ENCODE measurements around the gene DYSF.
A peak's percentile ranks its signal among the peaks of the same experiment; 100 is the strongest.

DYSF gene

DNA sequence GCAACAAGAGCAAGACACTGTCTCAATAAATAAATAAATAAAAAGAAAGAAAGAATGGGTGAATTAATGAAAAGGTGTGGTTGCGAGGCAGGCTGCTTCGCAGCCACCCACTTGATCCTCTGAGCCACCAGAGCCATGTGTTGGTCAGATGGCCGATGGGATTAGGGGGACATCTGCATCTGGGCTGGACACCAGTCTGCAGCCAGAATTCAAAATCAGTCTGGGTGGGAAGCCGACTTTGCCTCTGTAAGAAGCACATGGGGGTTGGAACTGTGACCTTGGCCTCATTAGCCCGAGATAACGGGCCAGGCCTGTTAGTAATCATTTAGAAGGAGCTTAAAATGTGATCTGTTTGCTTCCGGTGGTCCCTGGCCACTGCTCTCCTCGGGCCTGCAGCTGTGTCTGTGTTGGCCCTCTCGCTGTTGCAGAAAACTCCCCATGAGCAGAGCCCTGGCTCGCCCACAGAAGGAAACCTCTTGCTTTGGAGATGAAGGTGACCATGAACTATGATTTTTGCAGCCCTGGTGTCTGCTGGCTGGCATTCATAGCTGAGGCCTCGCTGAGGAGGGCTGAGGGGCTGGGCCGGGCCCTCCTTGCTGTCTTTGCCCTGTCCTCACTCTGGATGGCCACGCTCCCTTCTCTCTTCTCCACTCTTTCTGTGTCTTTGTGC is 94.4 kb downstream of the DYSF start:
- H3K36me3 ChIP-seq (ENCODE audit: control insufficient read depth in 4 of 4, insufficient read depth in 4 of 4, low read length in 3 of 4) = no peaks in the 10 kb centered on the region
- CTCF ChIA-PET = interaction anchor here (0.6 to 5.1 kb wide), 15 partner anchors 9 to 1197 kb away, joined by 3 to 52 read pairs (median 3); no protein-coding TSS in a partner anchor
- POLR2A ChIA-PET = no interaction called here

DNA sequence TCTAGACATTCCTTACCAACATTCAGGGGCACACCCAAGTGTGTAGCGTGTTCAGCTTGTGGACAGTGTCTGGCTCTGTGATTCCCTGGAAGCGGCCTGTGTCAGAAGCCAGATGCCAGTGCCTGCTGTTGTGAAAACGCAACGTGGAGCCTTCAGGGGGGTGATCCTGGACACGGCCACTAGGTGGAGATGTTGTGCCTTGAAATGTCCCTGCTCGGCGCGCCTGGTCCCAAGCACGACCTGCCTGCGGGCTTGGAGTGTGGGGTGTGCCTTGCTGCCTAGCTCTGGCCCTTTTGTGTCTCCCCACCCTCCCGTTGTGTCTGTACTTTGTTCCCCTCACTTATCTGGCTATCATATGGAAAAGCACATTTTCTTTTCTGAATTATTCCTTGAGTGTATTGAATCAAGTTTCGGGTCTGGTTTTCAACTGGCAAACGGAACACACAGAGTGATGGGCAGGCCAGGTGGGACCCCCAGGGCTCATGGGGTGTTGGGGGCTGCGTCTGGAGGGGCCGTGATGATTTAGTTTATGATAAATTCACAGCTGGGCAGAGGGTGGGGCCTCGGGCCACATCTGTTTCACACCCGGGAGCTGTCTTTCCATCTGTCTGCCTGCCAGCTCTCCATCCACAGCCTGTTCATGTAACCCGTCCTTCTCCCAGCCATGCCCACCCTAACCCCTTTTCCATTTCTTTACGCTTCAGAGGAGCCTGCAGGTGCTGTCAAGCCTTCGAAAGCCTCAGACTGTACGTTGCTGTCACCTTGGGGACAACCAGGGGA is 95.5 kb downstream of the DYSF start:
- WGBS (ENCODE audit: insufficient coverage) = 68% methylated on average over 16 of the region's 21 CpGs

More for the DNA sequence above, 94.4 kb downstream of the DYSF start:
- WGBS (ENCODE audit: insufficient coverage) = 93% methylated on average over 10 of the region's 13 CpGs
- Histone ChIP-seq H3K27ac (ENCODE audit: insufficient read depth in 1 of 2, low read depth in 1 of 2, low read length in 2 of 2, poor library complexity in 1 of 2, severe bottlenecking in 2 of 2) (no peak overlapping the region), H3K4me1 (ENCODE audit: control extremely low read depth in 1 of 4, control insufficient read depth in 4 of 4, insufficient read depth in 4 of 4, low read length in 3 of 4) (peaks cover 0 to 5% (median 4%) of the 10 kb centered on the region in 4 experiments), H3K9me3 (ENCODE audit: control extremely low read depth in 1 of 5, control insufficient read depth in 4 of 5, insufficient read depth in 2 of 5, low read depth in 1 of 5, low read length in 4 of 5) (no peaks in the 10 kb centered on the region), H3K27me3 (replicated peaks in 2 of 5; ENCODE audit: control insufficient read depth in 4 of 5, insufficient read depth in 5 of 5, low read length in 4 of 5) (peaks cover 0 to 9% (median 0%) of the 10 kb centered on the region in 5 experiments), H3K4me3 (ENCODE audit: control insufficient read depth in 1 of 7, extremely low read depth in 1 of 7, insufficient read depth in 4 of 7, low read depth in 2 of 7, low read length in 6 of 7) (no peak overlapping the region)
- no peak for DNase-seq

GRCh38 chr2:71550801-71551630 is 97.7 kb downstream of the DYSF start:
- no peak for DNase-seq
- H3K9me3 ChIP-seq (ENCODE audit: control extremely low read depth in 1 of 5, control insufficient read depth in 4 of 5, insufficient read depth in 2 of 5, low read depth in 1 of 5, low read length in 4 of 5) = no peaks in the 10 kb centered on the region
- no peaks in the 10 kb centered on the region for H3K36me3 ChIP-seq (ENCODE audit: control insufficient read depth in 4 of 4, insufficient read depth in 4 of 4, low read length in 3 of 4)
- WGBS (ENCODE audit: insufficient coverage) = 100% methylated on average over 5 of the region's 11 CpGs
- no peak overlapping the region for H3K4me3 ChIP-seq (ENCODE audit: control insufficient read depth in 1 of 7, extremely low read depth in 1 of 7, insufficient read depth in 4 of 7, low read depth in 2 of 7, low read length in 6 of 7)
- ChIA-PET CTCF (interaction anchor here (1.3 to 2.5 kb wide), 3 partner anchors 247 to 599 kb away, joined by 5 to 7 read pairs (median 5); no protein-coding TSS in a partner anchor), POLR2A (no interaction called here)
- peaks cover 0 to 6% (median 0%) of the 10 kb centered on the region in 5 experiments for H3K27me3 ChIP-seq (replicated peaks in 2 of 5; ENCODE audit: control insufficient read depth in 4 of 5, insufficient read depth in 5 of 5, low read length in 4 of 5)
- no peak overlapping the region for H3K27ac ChIP-seq (ENCODE audit: insufficient read depth in 1 of 2, low read depth in 1 of 2, low read length in 2 of 2, poor library complexity in 1 of 2, severe bottlenecking in 2 of 2)
- no peaks in the 10 kb centered on the region for H3K4me1 ChIP-seq (ENCODE audit: control extremely low read depth in 1 of 4, control insufficient read depth in 4 of 4, insufficient read depth in 4 of 4, low read length in 3 of 4)

More for the DNA sequence above, 95.5 kb downstream of the DYSF start:
- H3K36me3 ChIP-seq (ENCODE audit: control insufficient read depth in 4 of 4, insufficient read depth in 4 of 4, low read length in 3 of 4) = no peaks in the 10 kb centered on the region
- peaks cover 0 to 9% (median 0%) of the 10 kb centered on the region in 5 experiments for H3K27me3 ChIP-seq (replicated peaks in 2 of 5; ENCODE audit: control insufficient read depth in 4 of 5, insufficient read depth in 5 of 5, low read length in 4 of 5)
- DNase-seq = peak; percentile 48 to 75 (median 71)
- POLR2A ChIA-PET = no interaction called here
- peaks cover 0 to 5% (median 4%) of the 10 kb centered on the region in 4 experiments for H3K4me1 ChIP-seq (ENCODE audit: control extremely low read depth in 1 of 4, control insufficient read depth in 4 of 4, insufficient read depth in 4 of 4, low read length in 3 of 4)
- H3K9me3 ChIP-seq (ENCODE audit: control extremely low read depth in 1 of 5, control insufficient read depth in 4 of 5, insufficient read depth in 2 of 5, low read depth in 1 of 5, low read length in 4 of 5) = no peaks in the 10 kb centered on the region
- no peak overlapping the region for H3K27ac ChIP-seq (ENCODE audit: insufficient read depth in 1 of 2, low read depth in 1 of 2, low read length in 2 of 2, poor library complexity in 1 of 2, severe bottlenecking in 2 of 2)
- CTCF ChIA-PET = interaction anchor here (0.6 to 5.1 kb wide), 14 partner anchors 9 to 1196 kb away, joined by 3 to 52 read pairs (median 3); no protein-coding TSS in a partner anchor
- no peak overlapping the region for H3K4me3 ChIP-seq (ENCODE audit: control insufficient read depth in 1 of 7, extremely low read depth in 1 of 7, insufficient read depth in 4 of 7, low read depth in 2 of 7, low read length in 6 of 7)

- Histone ChIP-seq H3K9me3 (ENCODE audit: control extremely low read depth in 1 of 5, control insufficient read depth in 4 of 5, insufficient read depth in 2 of 5, low read depth in 1 of 5, low read length in 4 of 5) (no peaks in the 10 kb centered on the region), H3K27ac (ENCODE audit: insufficient read depth in 1 of 2, low read depth in 1 of 2, low read length in 2 of 2, poor library complexity in 1 of 2, severe bottlenecking in 2 of 2) (no peak overlapping the region), H3K4me3 (ENCODE audit: control insufficient read depth in 1 of 7, extremely low read depth in 1 of 7, insufficient read depth in 4 of 7, low read depth in 2 of 7, low read length in 6 of 7) (no peak overlapping the region), H3K4me1 (ENCODE audit: control extremely low read depth in 1 of 4, control insufficient read depth in 4 of 4, insufficient read depth in 4 of 4, low read length in 3 of 4) (no peaks in the 10 kb centered on the region), H3K27me3 (replicated peaks in 2 of 5; ENCODE audit: control insufficient read depth in 4 of 5, insufficient read depth in 5 of 5, low read length in 4 of 5) (peaks cover 0 to 4% (median 0%) of the 10 kb centered on the region in 5 experiments), H3K36me3 (ENCODE audit: control insufficient read depth in 4 of 4, insufficient read depth in 4 of 4, low read length in 3 of 4) (no peaks in the 10 kb centered on the region)
- ChIA-PET POLR2A (no interaction called here), CTCF (interaction anchor here (1.1 to 2.5 kb wide), 5 partner anchors 24 to 602 kb away, joined by 3 to 7 read pairs (median 5); no protein-coding TSS in a partner anchor)
- DNase-seq = no peak
- WGBS (ENCODE audit: insufficient coverage) = 100% methylated on average over 5 of the region's 9 CpGs
Measured at GRCh38 chr2:71551631-71551915, 98.2 kb downstream of the DYSF start.

DNA sequence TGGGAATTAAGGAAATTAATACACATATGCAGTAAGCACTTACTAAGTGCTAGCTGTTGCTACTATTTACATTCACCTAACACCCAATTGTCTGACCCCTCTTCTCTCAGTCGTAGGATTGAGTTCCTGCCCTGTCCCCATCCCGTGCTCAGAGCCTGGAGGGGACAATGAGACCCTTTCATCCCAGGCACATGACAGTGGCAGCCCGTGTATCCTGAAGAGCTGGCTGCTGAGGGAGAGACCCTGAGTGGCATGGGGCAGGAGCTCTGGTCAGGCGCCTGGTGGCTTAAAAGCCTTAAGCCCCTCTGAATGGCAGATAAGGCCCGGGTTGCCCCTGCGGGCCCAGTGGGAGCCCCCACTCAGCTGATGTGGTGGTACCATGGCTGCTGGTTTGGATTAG is 99.0 kb downstream of the DYSF start:
- DNase-seq = no peak
- no peaks in the 10 kb centered on the region for H3K27me3 ChIP-seq (replicated peaks in 2 of 5; ENCODE audit: control insufficient read depth in 4 of 5, insufficient read depth in 5 of 5, low read length in 4 of 5)
- WGBS (ENCODE audit: insufficient coverage) = 86% methylated on average over 5 of the region's 6 CpGs

DNA sequence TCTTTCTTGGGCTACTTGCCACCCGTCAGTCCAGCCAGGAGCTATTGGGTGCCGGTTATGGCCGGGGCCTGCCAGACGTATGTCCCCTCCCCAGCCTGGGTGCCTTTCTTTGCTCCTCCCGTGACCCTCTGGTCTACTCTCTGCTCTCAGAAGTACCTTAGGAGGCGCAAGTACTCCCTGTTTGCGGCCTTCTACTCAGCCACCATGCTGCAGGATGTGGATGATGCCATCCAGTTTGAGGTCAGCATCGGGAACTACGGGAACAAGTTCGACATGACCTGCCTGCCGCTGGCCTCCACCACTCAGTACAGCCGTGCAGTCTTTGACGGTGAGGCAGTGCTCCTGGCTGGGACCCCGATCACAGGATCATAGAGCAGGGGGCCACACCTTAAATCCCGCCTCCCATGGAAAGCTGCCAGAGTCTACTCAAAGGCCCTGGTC is 99.5 kb downstream of the DYSF start:
- H3K36me3 ChIP-seq (ENCODE audit: control insufficient read depth in 4 of 4, insufficient read depth in 4 of 4, low read length in 3 of 4) = no peaks in the 10 kb centered on the region
- no peaks in the 10 kb centered on the region for H3K4me1 ChIP-seq (ENCODE audit: control extremely low read depth in 1 of 4, control insufficient read depth in 4 of 4, insufficient read depth in 4 of 4, low read length in 3 of 4)
- H3K27ac ChIP-seq (ENCODE audit: insufficient read depth in 1 of 2, low read depth in 1 of 2, low read length in 2 of 2, poor library complexity in 1 of 2, severe bottlenecking in 2 of 2) = no peak overlapping the region
- H3K4me3 ChIP-seq (ENCODE audit: control insufficient read depth in 1 of 7, extremely low read depth in 1 of 7, insufficient read depth in 4 of 7, low read depth in 2 of 7, low read length in 6 of 7) = no peak overlapping the region
- H3K27me3 ChIP-seq (replicated peaks in 2 of 5; ENCODE audit: control insufficient read depth in 4 of 5, insufficient read depth in 5 of 5, low read length in 4 of 5) = no peaks in the 10 kb centered on the region
- H3K9me3 ChIP-seq (ENCODE audit: control extremely low read depth in 1 of 5, control insufficient read depth in 4 of 5, insufficient read depth in 2 of 5, low read depth in 1 of 5, low read length in 4 of 5) = no peaks in the 10 kb centered on the region
- ChIA-PET CTCF (interaction anchor here (0.8 to 2.5 kb wide), 4 partner anchors 9 to 371 kb away, joined by 3 to 7 read pairs (median 3); no protein-coding TSS in a partner anchor), POLR2A (no interaction called here)
- WGBS (ENCODE audit: insufficient coverage) = 96% methylated on average over 13 of the region's 15 CpGs
- DNase-seq = no peak

More for the DNA sequence above, 99.0 kb downstream of the DYSF start:
- Histone ChIP-seq H3K36me3 (ENCODE audit: control insufficient read depth in 4 of 4, insufficient read depth in 4 of 4, low read length in 3 of 4) (no peaks in the 10 kb centered on the region), H3K4me1 (ENCODE audit: control extremely low read depth in 1 of 4, control insufficient read depth in 4 of 4, insufficient read depth in 4 of 4, low read length in 3 of 4) (no peaks in the 10 kb centered on the region), H3K4me3 (ENCODE audit: control insufficient read depth in 1 of 7, extremely low read depth in 1 of 7, insufficient read depth in 4 of 7, low read depth in 2 of 7, low read length in 6 of 7) (no peak overlapping the region), H3K27ac (ENCODE audit: insufficient read depth in 1 of 2, low read depth in 1 of 2, low read length in 2 of 2, poor library complexity in 1 of 2, severe bottlenecking in 2 of 2) (no peak overlapping the region), H3K9me3 (ENCODE audit: control extremely low read depth in 1 of 5, control insufficient read depth in 4 of 5, insufficient read depth in 2 of 5, low read depth in 1 of 5, low read length in 4 of 5) (no peaks in the 10 kb centered on the region)
- ChIA-PET POLR2A (no interaction called here), CTCF (interaction anchor here (1.1 to 2.5 kb wide), 5 partner anchors 9 to 602 kb away, joined by 3 to 7 read pairs (median 3); no protein-coding TSS in a partner anchor)

Data from common myeloid progenitor, CD34-positive (primary cell).